ENCODE results near the gene CABYR. TPM values are rescaled to one million over a fixed set of nuclear protein-coding genes. Genes with fewer than 3 reads are reported as not detected.

Gene CABYR
- polyA plus RNA-seq, 4 donors, result 1.2 to 2.1 TPM; not detected in 2

DNA sequence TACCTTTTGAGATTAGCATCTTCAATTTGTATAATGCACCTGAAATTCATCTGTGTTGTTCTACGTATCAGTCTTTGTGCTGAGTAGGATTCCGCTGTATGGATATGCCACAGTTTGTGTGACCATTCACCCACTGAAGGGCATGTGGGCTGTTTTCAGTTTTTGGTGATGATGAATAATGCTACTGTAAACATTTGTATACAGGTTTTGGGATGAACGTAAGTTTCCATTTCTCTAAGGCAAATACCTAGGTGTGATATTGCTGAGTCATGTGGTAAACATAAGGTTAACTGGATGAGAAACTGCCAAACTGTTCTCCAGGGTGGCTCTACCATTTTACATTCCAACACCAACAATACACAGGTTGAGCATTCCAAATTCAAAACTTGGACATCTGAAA, 35.1 kb downstream of the CABYR start:
- Histone ChIP-seq H3K36me3 (ENCODE audit: control insufficient read depth in 3 of 3, insufficient read depth in 2 of 3, low read depth in 1 of 3, low read length in 3 of 3) (peaks cover 2 to 10% (median 6%) of the 10 kb centered on the region in 3 donors), H3K4me1 (ENCODE audit: control insufficient read depth in 3 of 3, insufficient read depth in 2 of 3, low read depth in 1 of 3, low read length in 2 of 3) (peaks cover 0 to 4% (median 0%) of the 10 kb centered on the region in 3 donors), H3K27ac (ENCODE audit: low read depth in 1 of 3, low read length in 2 of 3) (no peak overlapping the region), H3K9me3 (ENCODE audit: control insufficient read depth in 2 of 2, insufficient read depth in 1 of 2, low read depth in 1 of 2, low read length in 1 of 2) (no peaks in the 10 kb centered on the region), H3K4me3 (ENCODE audit: low read depth in 1 of 3, low read length in 3 of 3) (no peak overlapping the region), H3K27me3 (ENCODE audit: control insufficient read depth in 3 of 3, insufficient read depth in 3 of 3, low read length in 3 of 3) (no peaks in the 10 kb centered on the region)
- FAIRE-seq (no peak), DNase-seq (no peak)
- WGBS, 3 donors, result 83 to 94% (median 89%) methylated on average over 3 of the region's 3 CpGs

- Histone ChIP-seq H3K27ac (ENCODE audit: low read depth in 1 of 3, low read length in 2 of 3) (no peak overlapping the region), H3K36me3 (ENCODE audit: control insufficient read depth in 3 of 3, insufficient read depth in 2 of 3, low read depth in 1 of 3, low read length in 3 of 3) (peaks cover 0 to 9% (median 2%) of the 10 kb centered on the region in 3 donors), H3K27me3 (ENCODE audit: control insufficient read depth in 3 of 3, insufficient read depth in 3 of 3, low read length in 3 of 3) (no peaks in the 10 kb centered on the region), H3K4me1 (ENCODE audit: control insufficient read depth in 3 of 3, insufficient read depth in 2 of 3, low read depth in 1 of 3, low read length in 2 of 3) (peaks cover 0 to 4% (median 0%) of the 10 kb centered on the region in 3 donors), H3K9me3 (ENCODE audit: control insufficient read depth in 2 of 2, insufficient read depth in 1 of 2, low read depth in 1 of 2, low read length in 1 of 2) (no peaks in the 10 kb centered on the region), H3K4me3 (ENCODE audit: low read depth in 1 of 3, low read length in 3 of 3) (no peak overlapping the region)
- WGBS, 3 donors, result 61 to 67% (median 65%) methylated on average over 7 of the region's 7 CpGs
- FAIRE-seq (no peak), DNase-seq (peak; percentile 64 to 78)
Observed at GRCh38 chr18:24176727-24177416, 38.0 kb downstream of the CABYR start.

- no peaks in the 10 kb centered on the region for H3K9me3 ChIP-seq (ENCODE audit: control insufficient read depth in 2 of 2, insufficient read depth in 1 of 2, low read depth in 1 of 2, low read length in 1 of 2)
- H3K27ac ChIP-seq (ENCODE audit: low read depth in 1 of 3, low read length in 2 of 3), result no peak overlapping the region
- no peaks in the 10 kb centered on the region for H3K27me3 ChIP-seq (ENCODE audit: control insufficient read depth in 3 of 3, insufficient read depth in 3 of 3, low read length in 3 of 3)
- H3K36me3 ChIP-seq (ENCODE audit: control insufficient read depth in 3 of 3, insufficient read depth in 2 of 3, low read depth in 1 of 3, low read length in 3 of 3), result peaks cover 0 to 9% (median 2%) of the 10 kb centered on the region in 3 donors
- peaks cover 0 to 4% (median 0%) of the 10 kb centered on the region in 3 donors for H3K4me1 ChIP-seq (ENCODE audit: control insufficient read depth in 3 of 3, insufficient read depth in 2 of 3, low read depth in 1 of 3, low read length in 2 of 3)
- WGBS, 3 donors, result 79 to 88% (median 85%) methylated on average over 5 of the region's 5 CpGs
- DNase-seq, result no peak
- no peak overlapping the region for H3K4me3 ChIP-seq (ENCODE audit: low read depth in 1 of 3, low read length in 3 of 3)
- no peak for FAIRE-seq
Observed at GRCh38 chr18:24177499-24178133, 38.8 kb downstream of the CABYR start.

GRCh38 chr18:24180048-24180447, 41.2 kb downstream of the CABYR start:
- Histone ChIP-seq H3K9me3 (ENCODE audit: control insufficient read depth in 2 of 2, insufficient read depth in 1 of 2, low read depth in 1 of 2, low read length in 1 of 2) (no peaks in the 10 kb centered on the region), H3K27ac (ENCODE audit: low read depth in 1 of 3, low read length in 2 of 3) (no peak overlapping the region), H3K36me3 (ENCODE audit: control insufficient read depth in 3 of 3, insufficient read depth in 2 of 3, low read depth in 1 of 3, low read length in 3 of 3) (peaks cover 0 to 7% (median 0%) of the 10 kb centered on the region in 3 donors), H3K4me1 (ENCODE audit: control insufficient read depth in 3 of 3, insufficient read depth in 2 of 3, low read depth in 1 of 3, low read length in 2 of 3) (peaks cover 0 to 4% (median 0%) of the 10 kb centered on the region in 3 donors), H3K4me3 (ENCODE audit: low read depth in 1 of 3, low read length in 3 of 3) (no peak overlapping the region), H3K27me3 (ENCODE audit: control insufficient read depth in 3 of 3, insufficient read depth in 3 of 3, low read length in 3 of 3) (no peaks in the 10 kb centered on the region)
- FAIRE-seq (no peak), DNase-seq (no peak)
- 82 to 97% (median 95%) methylated on average over 1 of the region's 1 CpG for WGBS, 3 donors

- H3K36me3 ChIP-seq (ENCODE audit: control insufficient read depth in 3 of 3, insufficient read depth in 2 of 3, low read depth in 1 of 3, low read length in 3 of 3), result peaks cover 0 to 11% (median 0%) of the 10 kb centered on the region in 3 donors
- no peak overlapping the region for H3K27ac ChIP-seq (ENCODE audit: low read depth in 1 of 3, low read length in 2 of 3)
- peaks cover 0 to 1% (median 0%) of the 10 kb centered on the region in 3 donors for H3K4me1 ChIP-seq (ENCODE audit: control insufficient read depth in 3 of 3, insufficient read depth in 2 of 3, low read depth in 1 of 3, low read length in 2 of 3)
- H3K27me3 ChIP-seq (ENCODE audit: control insufficient read depth in 3 of 3, insufficient read depth in 3 of 3, low read length in 3 of 3), result no peaks in the 10 kb centered on the region
- WGBS, 3 donors, result 62 to 83% (median 79%) methylated on average over 2 of the region's 2 CpGs
- H3K4me3 ChIP-seq (ENCODE audit: low read depth in 1 of 3, low read length in 3 of 3), result no peak overlapping the region
- DNase-seq (no peak), FAIRE-seq (no peak)
- no peaks in the 10 kb centered on the region for H3K9me3 ChIP-seq (ENCODE audit: control insufficient read depth in 2 of 2, insufficient read depth in 1 of 2, low read depth in 1 of 2, low read length in 1 of 2)
Observed at GRCh38 chr18:24181806-24182205, 42.9 kb downstream of the CABYR start.

DNA sequence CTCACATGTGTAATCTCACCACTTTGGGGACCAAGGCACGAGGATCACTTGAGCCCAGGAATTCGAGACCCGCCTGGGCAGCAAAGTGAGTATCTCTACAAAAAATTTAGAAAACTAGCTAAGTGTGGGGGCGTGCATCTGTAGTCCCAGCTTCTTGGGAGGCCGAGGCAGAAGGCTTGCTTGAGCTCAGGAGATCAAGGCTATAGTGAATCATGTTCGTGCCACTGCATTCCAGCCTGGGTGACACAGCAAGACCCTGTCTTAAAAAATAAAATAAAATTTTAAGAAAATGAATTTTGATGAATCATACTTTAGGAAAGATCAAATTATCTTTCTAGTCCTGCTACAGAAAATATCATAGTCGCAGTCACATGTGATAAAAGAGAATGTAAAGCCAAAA, 46.9 kb downstream of the CABYR start:
- Histone ChIP-seq H3K27me3 (ENCODE audit: control insufficient read depth in 3 of 3, insufficient read depth in 3 of 3, low read length in 3 of 3) (no peaks in the 10 kb centered on the region), H3K36me3 (ENCODE audit: control insufficient read depth in 3 of 3, insufficient read depth in 2 of 3, low read depth in 1 of 3, low read length in 3 of 3) (peaks cover 0 to 8% (median 0%) of the 10 kb centered on the region in 3 donors), H3K9me3 (ENCODE audit: control insufficient read depth in 2 of 2, insufficient read depth in 1 of 2, low read depth in 1 of 2, low read length in 1 of 2) (no peaks in the 10 kb centered on the region), H3K4me3 (ENCODE audit: low read depth in 1 of 3, low read length in 3 of 3) (no peak overlapping the region), H3K4me1 (ENCODE audit: control insufficient read depth in 3 of 3, insufficient read depth in 2 of 3, low read depth in 1 of 3, low read length in 2 of 3) (no peaks in the 10 kb centered on the region), H3K27ac (ENCODE audit: low read depth in 1 of 3, low read length in 2 of 3) (no peak overlapping the region)
- FAIRE-seq (no peak), DNase-seq (no peak)
- WGBS, 3 donors, result 92 to 95% (median 94%) methylated on average over 7 of the region's 7 CpGs

- no peak overlapping the region for H3K27ac ChIP-seq (ENCODE audit: low read depth in 1 of 3, low read length in 2 of 3)
- no peaks in the 10 kb centered on the region for H3K27me3 ChIP-seq (ENCODE audit: control insufficient read depth in 3 of 3, insufficient read depth in 3 of 3, low read length in 3 of 3)
- H3K4me3 ChIP-seq (ENCODE audit: low read depth in 1 of 3, low read length in 3 of 3), result no peak overlapping the region
- no peaks in the 10 kb centered on the region for H3K4me1 ChIP-seq (ENCODE audit: control insufficient read depth in 3 of 3, insufficient read depth in 2 of 3, low read depth in 1 of 3, low read length in 2 of 3)
- DNase-seq (no peak), FAIRE-seq (no peak)
- no peaks in the 10 kb centered on the region for H3K9me3 ChIP-seq (ENCODE audit: control insufficient read depth in 2 of 2, insufficient read depth in 1 of 2, low read depth in 1 of 2, low read length in 1 of 2)
- peaks cover 0 to 6% (median 0%) of the 10 kb centered on the region in 3 donors for H3K36me3 ChIP-seq (ENCODE audit: control insufficient read depth in 3 of 3, insufficient read depth in 2 of 3, low read depth in 1 of 3, low read length in 3 of 3)
- WGBS, 3 donors, result 79 to 97% (median 81%) methylated on average over 5 of the region's 5 CpGs
Observed at GRCh38 chr18:24187049-24187448, 48.2 kb downstream of the CABYR start.

DNA sequence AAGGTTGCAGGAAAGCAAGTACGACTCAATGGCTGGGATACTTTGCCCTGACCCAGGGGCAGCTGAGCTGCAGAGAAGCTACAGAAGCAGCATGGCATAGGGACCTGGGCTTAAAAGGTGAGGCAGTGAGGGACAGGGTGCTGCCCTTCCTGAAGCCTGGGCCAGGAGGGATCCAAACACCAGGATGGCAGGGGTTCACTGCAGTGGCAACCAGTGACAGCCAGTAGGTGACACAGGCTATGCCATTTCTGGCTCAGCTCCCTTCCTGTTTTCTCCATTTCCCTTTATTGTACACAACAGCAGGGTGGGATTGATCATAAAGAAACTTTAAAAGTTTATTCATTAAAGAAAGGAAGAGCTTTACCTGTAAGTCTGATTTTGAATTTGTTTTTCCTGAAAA, 48.8 kb downstream of the CABYR start:
- Histone ChIP-seq H3K9me3 (ENCODE audit: control insufficient read depth in 2 of 2, insufficient read depth in 1 of 2, low read depth in 1 of 2, low read length in 1 of 2) (no peaks in the 10 kb centered on the region), H3K4me3 (ENCODE audit: low read depth in 1 of 3, low read length in 3 of 3) (no peak overlapping the region), H3K4me1 (ENCODE audit: control insufficient read depth in 3 of 3, insufficient read depth in 2 of 3, low read depth in 1 of 3, low read length in 2 of 3) (no peaks in the 10 kb centered on the region), H3K27ac (ENCODE audit: low read depth in 1 of 3, low read length in 2 of 3) (no peak overlapping the region), H3K27me3 (ENCODE audit: control insufficient read depth in 3 of 3, insufficient read depth in 3 of 3, low read length in 3 of 3) (no peaks in the 10 kb centered on the region), H3K36me3 (ENCODE audit: control insufficient read depth in 3 of 3, insufficient read depth in 2 of 3, low read depth in 1 of 3, low read length in 3 of 3) (peaks cover 0 to 6% (median 0%) of the 10 kb centered on the region in 3 donors)
- 41 to 83% (median 71%) methylated on average over 1 of the region's 1 CpG for WGBS, 3 donors
- DNase-seq (no peak), FAIRE-seq (no peak)

Data from small intestine (tissue), 7 donors.